Measurements from ENCODE around the gene CTH. TPM values are rescaled to one million over a fixed set of nuclear protein-coding genes. Genes with fewer than 3 reads are reported as not detected.
A peak's percentile ranks its signal among the peaks of the same experiment; 100 is the strongest.
"Not testable (repeated sequence)": the region's sequence is repeated elsewhere in the genome, so short reads cannot be mapped to it uniquely, and the experiment has no call there.

The CTH gene
- total RNA-seq, 1 experiment from 2014 or later, result 14.7 TPM

DNA sequence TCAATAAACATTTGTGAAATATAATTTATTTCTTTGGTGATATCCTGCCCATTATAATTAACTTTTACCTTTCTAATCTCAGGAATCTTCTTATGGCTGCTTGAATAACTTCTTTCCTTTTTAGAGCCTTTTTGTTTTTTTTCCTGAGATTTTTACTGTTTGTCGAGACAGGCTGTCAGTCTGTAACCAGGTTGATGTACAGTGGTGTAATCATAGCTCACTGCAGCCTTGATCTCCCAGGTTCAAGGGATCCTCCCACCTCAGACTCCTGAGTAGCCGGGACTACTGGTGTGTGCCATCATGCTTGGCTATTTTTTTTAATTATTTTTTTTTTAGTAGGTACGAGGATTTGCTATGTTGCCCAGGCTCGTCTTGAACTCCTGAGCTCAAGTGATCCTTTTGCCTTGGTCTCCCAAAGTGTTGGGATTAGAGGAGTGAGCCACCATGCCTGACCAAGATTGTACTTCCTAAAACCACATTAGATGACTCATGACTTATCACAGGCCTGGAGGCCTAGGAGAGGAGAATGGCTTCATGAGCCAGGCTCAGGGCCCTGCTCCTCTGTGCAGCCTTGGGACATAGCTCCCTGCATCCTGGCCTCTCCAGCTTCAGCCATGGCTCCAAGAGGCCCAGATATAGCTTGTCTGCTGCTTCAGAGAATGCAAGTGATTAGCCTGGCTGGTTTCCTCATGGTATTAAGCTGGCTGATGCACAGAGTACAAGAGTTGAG is 48.6 kb downstream of the CTH start:
- TF ChIP-seq POLR2A (IDR thresholded peaks at IDR 0.05; ENCODE audit: borderline replicate concordance, extremely low read depth, insufficient read depth, insufficient read length) (no peak), FOSL1 (IDR thresholded peaks at IDR 0.05; ENCODE audit: low read depth) (0 out of 2 replicates have a peak, but pooled peaks have one; percentile 13)
- ATAC-seq, result peak; percentile 67
- H3K9me2 ChIP-seq (ENCODE audit: insufficient read depth), result no peaks in the 10 kb centered on the region

DNA sequence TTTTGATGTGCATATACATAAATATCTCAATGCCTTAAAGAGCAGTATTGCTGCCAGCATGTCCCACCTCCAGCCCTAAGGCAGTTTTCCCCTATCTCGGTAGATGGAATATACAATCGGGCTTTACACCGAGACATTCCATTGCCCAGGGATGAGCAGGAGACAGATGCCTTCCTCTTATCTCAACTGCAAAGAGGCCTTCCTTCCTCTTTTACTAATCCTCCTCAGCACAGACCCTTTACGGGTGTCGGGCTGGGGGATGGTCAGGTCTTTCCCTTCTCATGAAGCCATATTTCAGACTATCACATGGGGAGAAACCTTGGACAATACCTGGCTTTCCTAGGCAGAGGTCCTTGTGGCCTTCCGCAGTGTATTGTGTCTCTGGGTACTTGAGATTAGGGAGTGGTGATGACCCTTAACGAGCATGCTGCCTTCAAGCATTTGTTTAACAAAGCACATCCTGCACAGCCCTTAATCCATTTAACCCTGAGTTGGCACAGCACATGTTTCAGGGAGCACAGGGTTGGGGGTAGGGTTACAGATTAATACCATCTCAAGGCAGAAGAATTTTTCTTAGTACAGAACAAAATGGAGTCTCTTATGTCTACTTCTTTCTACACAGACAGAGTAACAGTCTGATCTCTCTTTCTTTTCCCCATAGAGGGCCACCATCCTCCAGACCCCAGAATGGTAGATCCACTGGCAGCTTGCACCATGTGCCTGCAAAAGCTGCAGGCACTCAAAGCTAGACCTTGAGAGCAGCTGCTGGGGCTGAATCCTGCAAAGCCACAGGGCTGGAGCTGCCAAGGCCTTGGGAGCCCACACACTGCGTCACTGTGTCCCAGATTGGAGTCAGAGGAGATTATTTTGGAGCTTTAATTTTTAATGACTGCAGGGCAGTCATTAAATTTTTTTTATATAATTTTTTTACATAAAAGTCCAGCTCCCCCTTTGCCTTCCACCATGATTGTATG is 50.0 kb downstream of the CTH start:
- H3K27ac ChIP-seq (ENCODE audit: low read depth, low read length); DNase-seq (ENCODE audit: low read depth, low spot score); RAD21 ChIA-PET (ENCODE audit: low non-redundant PET in 1 of 2, low total read pairs in 2 of 2, uncharacterized antibody in 2 of 2, unreplicated experiment in 2 of 2); ATAC-seq; H3K4me3 ChIP-seq (replicated peaks in 1 of 2; ENCODE audit: low read depth in 1 of 2, low read length in 2 of 2); H3K36me3 ChIP-seq (ENCODE audit: control insufficient read depth in 1 of 2, insufficient read depth in 2 of 2, low read length in 2 of 2); H3K79me2 ChIP-seq (ENCODE audit: insufficient read depth, low read length); H2AFZ ChIP-seq (ENCODE audit: low read depth, low read length, poor library complexity, severe bottlenecking); CTCF ChIA-PET; H3K27me3 ChIP-seq (ENCODE audit: insufficient read depth, low read length); POLR2A ChIA-PET; H3K9ac ChIP-seq (ENCODE audit: low read length); H3K9me3 ChIP-seq (ENCODE audit: control insufficient read depth in 1 of 2, insufficient read depth in 1 of 2, low read depth in 1 of 2, low read length in 2 of 2); H3K4me2 ChIP-seq (ENCODE audit: low read length); intact Hi-C loops (cut with micrococcal nuclease); H3K4me1 ChIP-seq (ENCODE audit: control insufficient read depth in 1 of 2, insufficient read depth in 2 of 2, low read length in 2 of 2); H3K9me2 ChIP-seq (ENCODE audit: insufficient read depth); BruUV-seq (replicated peaks); H4K20me1 ChIP-seq (ENCODE audit: insufficient read depth): not testable (repeated sequence)

More for the DNA sequence above, 48.6 kb downstream of the CTH start:
- H2AFZ ChIP-seq (ENCODE audit: low read depth, low read length, poor library complexity, severe bottlenecking), result no peak overlapping the region
- no peaks in the 10 kb centered on the region for H3K27me3 ChIP-seq (ENCODE audit: insufficient read depth, low read length)
- peak; percentile 4 for DNase-seq (ENCODE audit: low read depth, low spot score)
- H3K4me1 ChIP-seq (ENCODE audit: control insufficient read depth in 1 of 2, insufficient read depth in 2 of 2, low read length in 2 of 2), result peaks cover 0 to 8% of the 10 kb centered on the region in 2 experiments; a peak in 2 of 4 replicates
- H3K4me2 ChIP-seq (ENCODE audit: low read length), result peak overlapping the region; percentile 14; the same call in 1 of the 2 replicates
- H4K20me1 ChIP-seq (ENCODE audit: insufficient read depth), result no peaks in the 10 kb centered on the region
- no peak overlapping the region for H3K4me3 ChIP-seq (replicated peaks in 1 of 2; ENCODE audit: low read depth in 1 of 2, low read length in 2 of 2)
- no peaks in the 10 kb centered on the region for H3K9me3 ChIP-seq (ENCODE audit: control insufficient read depth in 1 of 2, insufficient read depth in 1 of 2, low read depth in 1 of 2, low read length in 2 of 2)
- no TSS peak for BruUV-seq (replicated peaks)
- intact Hi-C loops (cut with micrococcal nuclease), result no loop called here
- ChIA-PET POLR2A (interaction anchor here (0.7 kb wide), 1 partner anchor 49 kb away, joined by 3 read pairs; the partner anchor contains the start of gene CTH), RAD21 (ENCODE audit: low non-redundant PET in 1 of 2, low total read pairs in 2 of 2, uncharacterized antibody in 2 of 2, unreplicated experiment in 2 of 2) (no interaction called here), CTCF (no interaction called here)
- H3K79me2 ChIP-seq (ENCODE audit: insufficient read depth, low read length), result no peaks in the 10 kb centered on the region
- H3K27ac ChIP-seq (ENCODE audit: low read depth, low read length), result no peak overlapping the region
- H3K9ac ChIP-seq (ENCODE audit: low read length), result no peak overlapping the region
- no peaks in the 10 kb centered on the region for H3K36me3 ChIP-seq (ENCODE audit: control insufficient read depth in 1 of 2, insufficient read depth in 2 of 2, low read length in 2 of 2)
